Stimulated activated CD4-positive, alpha-beta T cell treated with anti-CD3 and anti-CD28 coated beads, Interleukin-15, amount 100 ng/mL, for 1 hour (primary cell): ENCODE data around the gene SUDS3.

Experiments used
- DNase-seq, 2 donors: peaks; one replicate each; pipeline ENCODE4 v3.0.0-alpha.2; 2020; ENCODE audit warnings: low read depth in 1 of 2, low spot score in 1 of 2

The SUDS3 gene

DNA sequence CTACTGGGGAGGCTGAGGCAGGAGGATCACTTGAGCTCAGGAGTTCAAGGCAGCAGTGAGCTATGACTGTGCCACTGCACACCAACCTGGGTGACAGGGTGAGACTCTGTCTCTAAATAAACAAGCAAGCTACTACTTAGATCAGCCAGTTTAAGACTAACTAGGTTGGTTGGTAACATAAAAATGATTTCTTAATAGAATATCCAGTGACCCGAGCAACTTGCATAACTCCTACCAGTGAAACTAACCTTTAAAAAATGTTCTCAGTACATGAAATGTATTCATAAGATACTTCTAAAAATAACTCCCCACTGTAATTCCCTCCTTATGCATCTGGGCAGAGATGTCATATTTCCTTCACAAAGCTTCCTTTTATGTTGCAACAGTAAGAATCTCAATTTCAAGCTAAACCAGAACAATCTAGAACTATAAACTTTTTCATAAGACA is 19.5 kb upstream of the SUDS3 start:
- no peak for DNase-seq

DNA sequence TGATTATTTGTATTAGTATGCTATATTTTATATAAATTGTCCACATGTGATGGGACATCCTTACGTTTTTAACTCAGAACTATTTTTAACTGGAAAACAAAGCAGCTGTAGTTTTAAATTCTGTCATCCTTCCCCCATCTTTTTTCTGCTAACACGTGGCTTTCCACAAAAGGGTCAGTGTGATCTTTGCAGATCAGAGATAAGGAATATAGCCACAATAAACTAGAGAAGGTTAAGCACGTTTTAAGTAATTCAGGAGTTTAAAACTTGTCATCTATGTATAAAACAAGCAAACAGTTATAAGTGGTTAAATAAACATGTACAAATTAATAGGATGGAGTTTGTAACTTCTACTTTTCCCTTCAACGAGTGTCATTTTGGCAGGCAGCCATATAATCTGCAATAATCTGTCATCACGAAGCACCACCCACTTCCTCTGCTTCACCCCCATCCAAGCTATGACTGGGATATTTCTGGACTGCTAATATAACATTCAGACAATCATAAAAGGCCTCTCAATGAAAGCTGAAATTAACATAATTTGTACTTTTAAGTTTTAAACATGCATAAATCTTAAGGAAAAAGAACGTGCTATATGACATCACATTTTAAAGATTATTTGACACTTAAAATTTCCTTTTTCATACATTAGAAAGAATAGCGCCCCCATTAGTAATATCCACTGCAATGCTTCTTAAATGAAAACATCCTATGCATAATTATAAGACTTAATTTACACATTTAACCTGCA is 18.9 kb upstream of the SUDS3 start:
- DNase-seq = no peak

DNA sequence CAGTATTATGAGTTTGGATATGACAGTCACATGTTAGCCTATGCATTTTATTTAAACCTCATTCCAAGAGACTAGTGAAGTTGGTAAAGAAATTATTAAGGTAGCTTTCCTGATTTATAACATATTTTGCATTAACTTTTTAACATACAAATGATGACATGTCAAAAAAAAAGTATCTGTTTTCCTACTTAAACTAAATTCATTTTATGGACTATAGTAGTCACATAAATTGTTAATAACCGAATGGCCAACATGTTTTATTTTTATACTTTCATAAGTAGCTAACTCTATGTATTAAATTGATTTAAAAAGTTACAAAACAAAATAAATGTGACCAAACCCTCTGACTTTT is 18.4 kb upstream of the SUDS3 start:
- no peak for DNase-seq

DNA sequence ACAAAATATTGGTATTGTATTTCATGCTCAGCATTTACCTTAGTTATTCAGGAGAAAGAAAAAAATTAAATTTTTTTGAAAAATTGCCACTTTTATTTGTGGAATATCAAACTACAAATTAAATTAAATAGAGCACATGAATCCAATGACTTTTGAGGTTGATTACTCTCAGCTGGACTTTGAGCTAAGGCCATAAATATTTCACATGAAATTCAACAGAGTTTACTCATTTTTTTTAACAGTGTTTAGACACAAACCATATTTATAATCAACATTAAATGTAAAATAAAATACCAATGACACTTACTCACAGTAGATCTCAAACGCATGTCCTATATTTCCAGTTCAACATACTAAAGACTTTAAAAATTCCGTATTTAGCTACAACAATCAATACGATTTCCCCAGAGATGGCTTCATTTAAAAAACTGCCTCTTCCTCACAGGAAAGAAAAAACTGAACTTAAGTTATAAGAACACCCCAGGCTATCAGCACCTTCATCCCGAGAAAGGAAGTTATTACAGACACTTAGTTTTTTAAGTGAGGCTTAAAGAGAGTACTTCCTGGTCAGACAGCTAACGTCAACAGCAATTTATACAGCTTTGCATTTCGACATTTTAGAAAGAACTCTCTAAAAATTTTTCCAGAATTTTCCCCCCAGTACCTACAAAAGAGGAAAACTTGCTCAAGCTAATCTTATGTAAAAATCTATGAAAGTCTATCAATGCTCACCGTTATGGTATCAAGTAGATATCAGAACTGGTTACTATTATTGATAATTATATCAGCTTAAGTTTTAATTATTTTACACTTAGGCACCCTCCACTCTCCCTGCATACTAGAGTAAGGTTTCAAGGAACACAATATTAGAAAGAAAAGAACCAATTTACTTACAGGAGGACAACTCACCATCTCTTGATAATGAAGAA is 17.5 kb upstream of the SUDS3 start:
- DNase-seq = no peak

DNA sequence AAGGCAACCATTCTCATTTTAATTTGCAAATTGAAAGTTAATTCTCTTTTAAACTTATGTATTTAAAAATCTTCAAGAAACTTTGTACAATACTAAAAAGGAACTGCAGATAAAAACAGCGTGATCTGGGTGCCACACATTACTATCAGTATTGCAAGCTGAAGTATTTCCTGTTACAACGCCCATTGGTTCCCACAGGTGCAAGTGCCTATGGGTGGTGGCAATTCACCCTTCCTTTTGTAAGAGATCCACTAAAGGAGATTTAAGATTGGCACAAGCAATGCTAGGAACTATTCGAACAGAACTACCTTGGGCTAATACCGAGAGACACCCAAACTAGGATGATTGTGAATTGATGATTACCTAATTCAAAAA is 16.8 kb upstream of the SUDS3 start:
- no peak for DNase-seq

DNA sequence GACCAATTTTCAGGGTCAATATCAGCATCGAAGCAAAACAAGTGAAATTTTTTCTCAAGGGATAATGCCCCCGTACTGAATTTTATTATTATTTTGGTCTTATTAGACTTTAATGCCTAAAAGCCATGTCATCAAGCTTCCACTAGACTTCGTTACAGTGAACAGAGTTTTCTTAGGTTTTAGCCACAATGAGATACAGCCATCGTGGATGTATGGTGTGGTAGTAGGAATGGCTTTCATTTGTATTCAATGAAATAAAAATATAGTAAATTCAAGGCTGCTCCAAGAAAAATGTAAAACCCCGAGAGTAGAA is 15.3 kb upstream of the SUDS3 start:
- DNase-seq = no peak

DNA sequence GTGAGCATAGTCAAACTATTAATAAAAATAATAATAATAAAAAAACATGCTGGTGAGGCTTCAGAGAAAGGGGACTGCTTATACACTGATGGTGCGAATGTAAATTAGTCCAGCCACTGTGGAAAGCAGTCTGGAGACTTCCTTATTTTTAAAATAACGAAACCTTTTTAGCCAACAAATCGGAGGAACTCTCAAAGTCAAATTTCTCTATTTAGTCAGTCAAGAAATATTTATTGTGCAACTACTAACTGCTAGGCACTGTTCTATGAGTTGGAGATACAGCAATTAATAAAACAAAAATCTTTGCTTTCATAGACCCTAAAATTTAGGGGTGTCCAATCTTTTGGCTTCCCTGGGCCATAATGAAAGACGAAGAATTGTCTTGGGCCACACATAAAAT is 14.5 kb upstream of the SUDS3 start:
- no peak for DNase-seq

DNA sequence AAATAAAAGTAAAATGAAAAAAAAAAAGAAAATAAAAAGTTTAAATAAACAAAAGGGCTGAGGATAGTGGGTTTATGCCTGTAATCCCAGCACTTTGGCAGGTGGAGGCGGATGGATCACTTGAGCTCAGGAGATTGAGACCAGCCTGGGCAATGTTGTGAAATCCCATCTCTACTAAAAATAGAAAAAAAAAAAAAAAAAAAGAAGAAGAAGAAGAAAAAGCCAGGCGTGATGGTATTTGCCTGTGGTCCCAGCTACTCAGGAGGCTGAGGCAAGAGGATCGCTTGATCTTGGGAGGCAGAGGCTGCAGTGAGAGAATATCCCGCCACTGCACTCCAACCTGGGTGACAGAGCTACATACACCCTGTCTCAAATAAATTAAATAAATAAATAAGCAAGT is 7.5 kb upstream of the SUDS3 start:
- no peak for DNase-seq

DNA sequence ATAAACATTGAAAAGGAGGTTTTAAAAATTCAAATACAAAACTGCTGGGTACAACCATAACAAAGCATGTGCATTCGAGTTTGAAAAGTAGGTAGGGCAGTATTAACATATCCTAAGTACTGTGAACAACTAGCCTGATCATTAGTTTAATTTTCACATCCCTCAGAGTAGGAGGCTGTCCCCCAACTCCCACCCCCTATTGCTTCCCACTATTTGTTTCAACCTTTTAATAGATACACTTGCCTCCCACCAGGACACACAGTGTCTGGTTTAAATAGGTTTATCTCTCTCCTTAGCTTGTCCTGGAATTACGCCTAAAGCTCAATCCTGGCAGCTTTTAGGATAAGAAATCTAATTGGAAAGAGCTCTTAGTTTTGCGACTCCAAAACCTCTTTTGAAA is 5.8 kb upstream of the SUDS3 start:
- no peak for DNase-seq

DNA sequence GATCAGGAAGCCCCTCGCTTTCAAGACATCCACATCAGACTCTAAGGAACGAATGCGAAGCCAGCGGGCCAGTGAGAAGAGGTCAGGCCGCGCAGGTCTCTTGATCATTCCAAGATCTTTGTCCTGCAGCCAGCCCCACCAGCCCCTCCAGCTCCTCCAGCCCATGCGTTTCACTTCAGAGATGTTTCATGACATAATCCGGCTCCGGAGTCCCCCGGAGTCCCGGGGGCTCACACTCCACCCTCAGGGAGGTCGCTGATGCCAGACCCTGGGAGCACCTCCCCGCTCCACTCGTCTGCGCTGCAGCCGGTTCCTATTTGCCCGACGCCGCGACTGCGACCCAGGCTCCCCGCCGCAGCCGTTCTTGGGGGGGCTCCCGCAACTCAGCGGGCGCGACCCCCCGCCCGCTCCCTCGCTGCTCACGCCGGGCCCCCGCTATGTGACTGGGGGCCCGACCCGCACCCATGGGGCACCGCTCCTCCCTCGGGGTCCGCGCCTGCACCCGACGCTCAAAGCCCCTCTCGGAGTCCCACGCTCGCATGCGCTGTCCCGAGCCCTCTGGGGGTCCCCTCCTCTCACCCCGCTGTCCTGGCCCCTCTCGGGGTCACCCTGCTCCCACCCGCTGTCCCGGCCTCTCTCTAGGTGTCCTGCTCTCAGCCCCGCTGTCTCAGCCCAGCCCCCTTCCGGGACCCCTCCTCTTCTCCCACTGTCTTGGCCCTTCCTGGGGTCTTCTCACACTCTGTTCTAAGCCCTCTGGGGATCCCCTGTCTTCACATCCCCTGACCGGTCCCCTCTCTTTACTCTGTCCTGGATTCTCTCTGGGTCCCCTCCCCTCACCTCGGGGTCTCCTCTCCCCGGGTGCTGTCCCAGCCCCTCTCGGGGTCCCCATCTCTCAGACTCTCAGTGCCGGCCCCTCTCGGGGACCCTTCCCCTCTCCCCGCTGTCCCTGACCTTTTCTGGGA is 4.8 kb upstream of the SUDS3 start:
- peak in 1 of 2 donors; percentile 10 for DNase-seq

DNA sequence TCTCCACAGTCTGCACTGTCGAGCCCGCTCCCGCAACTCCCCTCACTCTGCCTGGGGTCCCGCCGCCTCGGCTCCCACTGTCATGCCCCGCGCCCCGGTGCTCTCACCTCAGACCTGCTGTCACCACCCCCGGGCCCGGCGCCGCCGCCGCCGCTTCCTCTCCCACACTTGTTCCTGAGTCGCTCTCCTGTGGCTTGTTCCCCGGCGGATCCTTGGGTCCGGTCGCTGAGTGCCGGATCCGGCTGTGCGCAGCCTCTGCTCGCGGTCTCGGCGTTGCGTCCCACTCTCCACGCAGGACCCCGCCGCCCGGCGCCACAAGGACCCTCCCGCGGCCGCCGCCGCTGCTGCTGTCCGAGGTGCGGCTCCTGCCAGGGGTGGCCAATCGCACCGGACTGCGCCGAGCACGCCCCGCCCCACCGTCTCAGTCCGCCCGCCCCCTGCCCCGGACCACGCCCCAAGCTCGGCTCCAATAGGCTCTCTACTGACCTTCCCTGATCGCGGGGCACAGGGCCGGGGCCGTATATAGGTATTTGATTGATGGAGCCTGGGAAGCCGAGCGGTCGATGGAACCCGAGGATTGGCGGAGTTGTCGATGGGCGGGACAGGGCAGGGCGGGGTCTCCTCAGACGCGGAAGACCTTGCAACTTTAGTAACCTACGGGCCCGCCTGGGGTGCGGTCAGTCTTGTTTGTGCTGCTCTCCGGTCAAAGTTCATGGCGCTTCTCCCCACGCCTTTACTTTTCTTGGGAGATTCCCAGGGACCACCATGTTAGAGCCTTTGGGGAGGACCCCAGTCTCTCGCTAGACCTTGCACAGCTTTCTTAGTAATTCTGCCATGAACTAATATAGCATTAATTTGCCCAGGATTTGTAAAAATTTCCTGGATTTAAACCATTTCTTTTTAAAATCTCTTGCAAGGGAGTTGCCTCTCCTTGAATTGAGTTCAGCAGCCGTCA is 3.5 kb upstream of the SUDS3 start, which contains the start of gene TAOK3:
Gene TAOK3 (minus strand): TSS at position 367 of the 955 bp plus-strand sequence. CDS start 117,340 bp downstream, outside the sequence.
- DNase-seq = peak; percentile 92 to 95

DNA sequence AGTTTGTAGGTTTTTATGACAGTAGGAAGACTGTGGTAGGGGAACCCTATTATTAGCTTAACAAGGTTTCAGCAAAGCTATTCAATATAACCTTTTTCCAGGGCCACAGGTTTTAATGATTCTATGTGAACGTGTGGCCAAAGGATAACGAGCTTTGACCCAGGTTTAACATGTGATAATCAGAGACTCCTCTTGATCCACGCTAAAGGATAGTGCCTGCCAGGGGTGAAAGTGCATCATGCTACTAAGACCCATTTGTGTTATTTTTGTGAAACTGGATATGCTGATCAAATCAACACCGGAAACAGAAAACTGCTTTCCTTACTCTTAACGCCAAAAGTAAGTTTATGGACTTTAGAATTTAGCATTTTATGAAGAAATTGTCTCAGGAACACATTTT is 2.7 kb upstream of the SUDS3 start:
- DNase-seq = no peak

DNA sequence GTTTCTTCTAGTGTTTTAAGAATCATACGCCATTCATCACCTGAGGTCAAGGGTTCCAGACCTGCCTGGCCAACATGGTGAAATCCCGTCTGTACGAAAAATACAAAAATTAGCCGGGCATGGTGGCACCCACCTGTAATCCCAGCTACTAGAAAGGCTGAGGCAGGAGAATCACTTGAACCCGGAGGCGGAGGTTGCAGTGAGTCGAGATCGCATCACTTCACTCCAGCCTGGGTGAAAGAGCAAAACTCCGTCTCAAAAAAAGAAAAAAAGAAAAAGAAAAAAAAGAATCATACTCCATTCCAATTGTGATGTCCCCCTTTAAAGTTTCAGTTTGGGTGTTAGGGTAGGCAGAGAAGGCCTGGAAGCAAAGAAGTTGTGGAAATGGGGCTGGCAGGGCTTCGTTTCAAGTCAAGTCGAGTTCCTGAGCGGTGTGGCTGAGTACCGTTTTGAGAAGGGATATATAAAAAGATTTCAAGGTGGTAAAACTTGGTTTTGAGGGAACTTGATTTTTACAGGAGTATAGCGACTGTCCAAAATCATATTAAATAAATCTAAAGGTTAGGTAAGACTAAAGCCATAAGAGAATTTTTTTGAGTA is 2.1 kb upstream of the SUDS3 start:
- DNase-seq = no peak

DNA sequence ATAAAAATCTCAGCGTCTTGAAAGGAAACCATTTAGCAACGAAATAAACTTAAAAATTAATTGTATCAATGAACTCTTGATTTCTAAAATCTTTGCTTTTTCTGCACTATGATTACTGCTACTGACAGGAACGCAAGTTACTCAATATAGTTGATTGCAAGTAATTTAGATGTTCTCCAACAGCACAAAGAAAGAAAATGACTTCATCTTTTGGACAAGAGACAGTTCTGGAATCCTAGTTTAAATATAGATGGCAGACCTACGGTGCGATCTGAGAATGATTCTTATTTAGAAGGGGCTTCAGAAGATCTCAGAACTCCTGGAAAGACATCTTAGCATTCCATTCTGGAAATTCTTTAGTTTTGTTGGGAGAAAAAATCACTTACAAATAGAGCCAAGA is 1.4 kb upstream of the SUDS3 start:
- DNase-seq = no peak

DNA sequence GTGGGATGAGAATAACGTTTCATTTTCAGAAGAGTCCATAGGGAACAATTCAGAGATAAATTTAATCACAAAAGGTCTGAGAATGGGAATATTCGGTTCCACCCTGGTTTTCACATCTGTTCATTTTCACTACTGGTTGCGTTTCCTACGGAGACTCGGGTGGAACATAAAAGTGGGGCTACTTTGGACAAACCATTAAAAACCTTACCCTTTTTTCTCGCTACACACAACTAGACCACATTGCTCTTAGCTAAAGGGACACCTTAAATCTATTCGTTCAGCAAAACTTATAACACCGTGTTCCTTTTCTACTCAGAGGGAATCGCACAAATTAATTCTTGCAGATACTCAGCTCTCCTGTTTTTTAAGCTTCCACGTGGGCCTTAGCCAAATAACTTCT is 1.0 kb upstream of the SUDS3 start:
- DNase-seq = no peak

DNA sequence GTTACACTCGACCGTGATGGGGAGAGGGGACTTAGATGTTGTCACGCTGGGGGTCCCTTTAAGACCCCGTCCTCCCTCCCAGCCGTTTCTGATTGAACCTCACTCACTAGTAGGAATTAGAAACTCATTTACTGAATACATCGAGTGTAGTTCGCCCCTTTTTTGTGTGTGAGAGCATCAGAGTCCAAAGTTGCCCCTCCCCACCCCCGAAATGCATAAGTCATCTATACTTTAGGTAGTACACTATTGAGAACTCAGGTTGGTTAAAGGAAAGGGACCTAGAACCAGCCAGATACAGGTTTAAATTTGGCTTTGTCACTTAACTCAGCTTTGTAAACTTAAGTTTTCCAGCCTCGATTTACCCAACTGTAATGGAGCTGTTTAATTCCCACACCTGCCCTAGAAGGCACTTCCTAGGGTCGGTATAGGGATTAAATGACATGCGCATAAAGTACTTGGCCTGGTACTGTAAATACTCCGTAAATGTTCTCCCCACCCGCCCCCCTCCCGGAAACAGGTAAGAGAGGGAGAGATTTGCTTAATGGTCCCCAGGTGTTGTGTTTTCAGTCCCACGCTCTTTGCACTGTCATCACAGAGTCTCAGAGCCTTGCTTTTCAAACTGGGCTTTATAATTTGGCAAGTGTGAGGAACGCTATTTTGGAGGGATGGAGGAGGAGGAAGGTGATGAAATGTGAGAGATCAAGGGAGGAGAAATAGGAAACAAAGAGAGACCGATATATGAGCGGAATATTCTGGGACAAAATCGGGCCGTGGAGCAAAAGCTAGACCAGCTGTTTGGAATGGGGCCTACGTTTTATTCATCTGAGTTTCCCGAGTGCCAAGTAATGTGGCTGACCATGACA is 897 bp downstream of the SUDS3 start:
- no peak for DNase-seq

DNA sequence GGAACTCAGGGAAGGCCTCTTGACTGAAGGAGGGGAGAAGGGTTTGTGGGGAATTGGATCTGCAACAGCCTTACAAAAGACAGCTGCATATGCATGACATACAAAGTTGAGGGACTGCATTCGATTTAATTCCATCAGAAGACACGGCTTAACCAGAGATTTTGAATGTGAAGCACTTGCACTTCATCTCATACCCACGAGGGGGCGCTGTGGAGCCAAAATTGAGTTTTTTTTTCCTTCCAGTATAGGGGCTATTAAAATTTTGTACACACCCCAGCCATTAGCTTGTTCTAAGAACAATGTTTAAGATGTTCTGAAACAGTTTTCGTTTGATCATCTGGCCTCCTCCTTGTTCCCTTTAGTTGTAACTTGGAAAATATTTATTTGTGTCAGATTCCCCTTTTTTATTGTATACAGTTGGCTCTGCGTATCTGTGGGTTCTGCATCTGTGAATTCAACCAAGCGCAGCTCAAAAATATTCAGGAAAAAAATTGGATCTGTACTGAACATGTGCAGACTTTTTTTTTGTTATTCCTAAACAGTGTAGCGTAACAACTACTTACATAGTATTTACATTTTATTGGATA is 1.6 kb downstream of the SUDS3 start:
- peak; percentile 60 to 65 for DNase-seq

DNA sequence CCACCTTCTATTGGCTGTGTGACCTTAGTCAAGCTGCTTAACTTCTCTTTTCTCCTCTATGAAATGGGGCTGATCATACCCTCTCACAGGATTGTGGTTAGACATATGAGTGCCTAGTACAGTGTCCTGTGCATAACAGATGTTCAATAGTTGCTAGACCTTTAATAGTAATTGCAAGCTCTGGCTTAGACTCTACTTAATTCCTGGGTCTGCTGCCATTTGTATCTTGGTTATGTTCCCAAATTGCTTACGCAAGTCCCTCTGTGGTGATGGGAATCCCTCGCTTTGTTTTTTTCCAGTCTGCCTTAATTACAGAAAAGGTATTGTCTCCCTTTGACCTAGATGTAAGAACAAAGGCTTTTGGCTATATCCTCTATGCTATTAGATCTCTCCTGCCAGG is 15.1 kb downstream of the SUDS3 start:
- DNase-seq = no peak

DNA sequence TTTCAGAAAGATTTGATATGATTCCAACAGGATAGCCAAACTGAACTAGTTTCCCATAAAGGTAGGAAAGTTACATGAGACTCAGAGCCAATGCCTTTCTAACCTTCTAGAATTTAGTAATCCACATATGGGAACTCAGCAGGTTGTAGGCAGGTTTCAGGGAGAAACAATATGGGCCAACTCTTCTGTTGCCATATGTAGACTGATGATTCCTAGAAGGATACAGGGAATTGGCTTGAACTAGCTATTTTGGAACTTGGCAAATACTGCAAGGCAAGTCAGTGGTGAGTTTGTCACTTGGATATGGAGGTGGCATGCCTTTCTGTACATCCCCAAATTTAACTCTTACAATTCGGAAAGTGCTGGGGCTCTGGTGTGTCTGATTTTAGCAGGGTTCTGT is 15.5 kb downstream of the SUDS3 start:
- DNase-seq = no peak
